Stimulated activated CD8-positive, alpha-beta memory T cell treated with anti-CD3 and anti-CD28 coated beads, Interleukin-12 subunit alpha, Interleukin-12 subunit beta, amount 100 ng/mL, for 24 hours (primary cell): ENCODE results near the gene RIT1.
"Not testable (repeated sequence)": the region's sequence is repeated elsewhere in the genome, so short reads cannot be mapped to it uniquely, and the experiment has no call there.

Experiments used
- DNase-seq: peaks from one replicate; pipeline ENCODE4 v3.0.0-alpha.2; 2020; ENCODE audit errors: extremely low read depth

Gene RIT1

GRCh38 chr1:155933591-155934096 lies 22.5 kb upstream of the RIT1 start:
- DNase-seq = no peak

- no peak for DNase-seq
Measured at GRCh38 chr1:155932487-155932886, 21.3 kb upstream of the RIT1 start.

DNA sequence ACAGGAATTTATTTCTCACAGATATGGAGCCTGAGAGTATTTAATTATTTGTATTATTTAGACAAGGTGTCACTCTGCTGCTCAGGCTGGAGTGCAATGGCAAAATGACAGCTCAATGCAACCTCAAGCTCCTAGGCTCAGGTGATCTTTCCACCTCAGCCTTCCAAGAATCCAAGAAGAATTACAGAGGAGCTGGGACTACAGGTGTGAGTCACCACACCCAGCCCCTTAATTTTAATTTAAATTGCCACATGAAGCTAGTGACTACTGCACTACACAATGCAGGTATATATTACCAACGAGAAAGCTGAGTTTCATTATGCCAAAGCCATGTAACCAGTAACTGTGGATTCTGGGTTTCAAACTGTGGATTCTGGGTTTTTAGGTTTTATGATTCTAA lies 20.9 kb upstream of the RIT1 start:
- no peak for DNase-seq

GRCh38 chr1:155931332-155932038 lies 20.3 kb upstream of the RIT1 start:
- DNase-seq = no peak

DNA sequence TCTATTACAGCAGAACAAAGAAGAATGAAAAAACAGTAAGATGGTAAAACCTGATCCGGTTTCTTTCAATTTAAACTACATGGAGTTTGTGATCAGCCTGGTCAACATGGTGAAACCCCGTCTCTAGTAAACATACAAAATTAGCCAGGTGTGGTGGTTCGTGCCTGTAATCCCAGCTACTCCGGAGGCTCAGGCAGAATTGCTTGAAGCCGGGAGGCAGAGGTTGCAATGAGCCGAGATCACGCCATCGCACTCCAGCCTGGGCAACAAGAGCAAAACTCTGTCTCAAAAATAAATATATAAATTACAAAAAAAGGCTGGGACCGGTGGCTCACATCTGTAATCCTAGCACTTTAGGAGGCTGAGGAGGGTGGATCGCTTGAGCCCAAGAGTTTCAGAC lies 19.6 kb upstream of the RIT1 start:
- not testable (repeated sequence) for DNase-seq

- DNase-seq = no peak
Measured at GRCh38 chr1:155929057-155929456, 17.9 kb upstream of the RIT1 start.

- no peak for DNase-seq
Measured at GRCh38 chr1:155925506-155925905, 14.4 kb upstream of the RIT1 start.

GRCh38 chr1:155920717-155921116 lies 9.6 kb upstream of the RIT1 start:
- DNase-seq = no peak

GRCh38 chr1:155919801-155920200 lies 8.7 kb upstream of the RIT1 start:
- no peak for DNase-seq

GRCh38 chr1:155918660-155919059 lies 7.5 kb upstream of the RIT1 start:
- DNase-seq = no peak

DNA sequence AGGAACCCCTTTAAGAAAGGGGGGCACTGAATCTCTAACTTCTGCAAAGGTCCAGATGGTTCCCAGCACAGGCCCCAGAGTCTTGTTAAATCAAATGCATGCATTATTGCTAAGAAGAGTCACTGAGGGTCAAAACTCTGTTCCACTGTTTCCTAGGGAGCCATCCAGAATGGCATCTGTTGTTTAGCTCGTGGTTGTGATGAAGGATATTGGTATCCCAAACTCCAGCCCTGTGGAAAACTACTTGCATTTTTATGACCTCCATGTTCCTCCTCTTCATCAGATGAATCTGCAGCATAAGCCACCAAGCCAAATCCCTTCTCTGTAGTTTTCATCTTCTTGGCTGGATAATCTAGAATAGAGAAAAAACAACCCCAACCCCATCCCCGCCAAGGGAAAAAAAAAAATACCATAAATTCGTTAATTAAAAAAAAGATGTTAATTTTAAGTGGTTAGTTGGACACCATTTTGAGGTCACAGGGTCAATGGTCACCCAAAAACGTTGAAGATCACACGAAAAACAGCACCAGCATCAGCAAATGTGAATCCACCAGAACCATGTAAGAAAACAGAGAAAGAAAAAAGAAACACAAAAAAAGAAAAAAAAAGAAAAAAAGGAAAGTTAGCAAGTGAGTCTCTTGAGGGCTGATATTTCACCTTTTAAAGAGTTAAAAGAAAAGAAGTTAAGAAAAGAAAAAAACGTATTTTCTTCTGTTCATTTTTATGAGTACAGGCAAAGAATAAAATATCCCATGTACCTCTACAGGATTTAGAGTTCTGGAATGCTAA lies 3.0 kb upstream of the RIT1 start:
- no peak for DNase-seq

DNA sequence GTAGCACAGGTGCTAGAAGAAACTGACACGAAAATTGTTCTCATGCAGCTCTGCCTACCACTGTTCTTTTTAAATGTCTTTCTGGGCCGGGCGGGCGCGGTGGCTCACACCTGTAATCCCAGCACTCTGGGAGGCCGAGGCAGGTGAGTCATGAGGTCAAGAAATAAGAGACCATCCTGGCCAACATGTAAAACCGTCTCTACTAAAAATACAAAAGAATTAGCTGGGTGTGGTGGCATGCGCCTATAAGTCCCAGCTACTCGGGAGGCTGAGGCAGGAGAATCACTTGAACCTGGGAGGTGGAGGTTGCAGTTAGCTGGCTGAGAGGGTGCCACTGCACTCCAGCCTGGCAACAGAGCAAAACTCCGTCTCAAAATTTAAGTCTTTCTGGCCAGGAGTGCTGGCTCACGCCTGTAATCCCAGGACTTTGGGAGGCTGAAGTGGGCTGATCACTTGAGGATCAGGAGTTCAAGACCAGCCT lies 947 bp upstream of the RIT1 start:
- DNase-seq = no peak

- DNase-seq = no peak
Measured at GRCh38 chr1:155910621-155911121, 478 bp downstream of the RIT1 start.

- DNase-seq = no peak
Measured at GRCh38 chr1:155909894-155910293, 1.3 kb downstream of the RIT1 start.

GRCh38 chr1:155904261-155904660 lies 6.9 kb downstream of the RIT1 start:
- no peak for DNase-seq

GRCh38 chr1:155900161-155900560 lies 11.0 kb downstream of the RIT1 start:
- no peak for DNase-seq

DNA sequence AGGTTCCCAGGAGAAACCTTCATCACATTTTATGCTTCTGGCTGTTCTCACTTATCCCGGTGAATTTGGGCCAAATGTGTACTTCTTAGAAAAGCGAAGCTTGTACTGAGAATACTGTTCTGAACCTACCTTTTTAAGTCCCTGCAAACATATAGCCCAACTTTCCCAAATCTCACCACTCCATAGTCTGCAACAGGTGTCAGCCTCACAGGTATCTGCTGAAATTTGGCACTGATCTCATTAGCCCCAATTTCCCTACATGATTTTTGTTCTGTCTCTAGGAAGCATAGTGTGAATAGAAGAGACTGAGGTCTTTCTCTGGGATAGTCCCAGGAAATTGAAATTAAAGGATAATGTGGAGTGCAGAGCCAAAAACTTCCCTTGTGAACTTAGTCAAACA lies 11.5 kb downstream of the RIT1 start:
- no peak for DNase-seq

DNA sequence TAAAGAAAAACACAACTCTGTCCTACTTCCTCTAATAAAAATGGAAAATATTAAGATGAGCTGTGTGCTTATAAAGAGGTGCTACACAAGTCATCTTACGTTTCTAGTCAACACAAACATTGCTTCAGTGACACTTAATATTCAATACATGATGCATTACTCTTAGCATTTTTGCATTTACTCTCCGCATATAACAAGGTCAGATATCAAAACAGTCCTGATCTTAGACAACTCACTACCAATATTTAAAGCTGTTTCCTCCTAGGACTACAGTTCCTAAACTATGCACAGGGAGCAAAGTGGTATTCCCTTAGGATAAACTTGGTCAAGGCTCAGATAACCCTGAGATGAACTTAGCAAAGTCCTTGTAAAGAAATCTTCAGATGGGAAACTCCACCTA lies 12.3 kb downstream of the RIT1 start:
- no peak for DNase-seq

- no peak for DNase-seq
Measured at GRCh38 chr1:155897746-155898145, 13.4 kb downstream of the RIT1 start.

GRCh38 chr1:155896476-155896875 lies 14.7 kb downstream of the RIT1 start:
- not testable (repeated sequence) for DNase-seq

DNA sequence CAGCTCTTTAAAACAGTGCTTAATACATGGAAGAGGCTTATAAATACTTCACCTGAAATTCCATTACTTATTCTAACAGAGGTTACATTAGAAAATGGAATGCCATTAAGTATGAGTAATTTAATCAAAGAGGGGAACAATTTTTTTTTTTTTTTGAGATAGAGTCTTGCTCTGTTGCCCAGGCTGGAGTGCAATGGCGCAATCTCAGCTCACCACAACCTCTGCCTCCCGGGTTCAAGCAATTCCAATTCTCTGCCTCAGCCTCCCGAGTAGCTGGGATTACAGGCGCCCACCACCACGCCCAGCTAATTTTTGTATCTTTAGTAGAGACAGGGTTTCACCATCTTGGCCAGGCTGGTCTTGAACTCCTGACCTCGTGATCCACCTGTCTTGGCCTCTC lies 15.5 kb downstream of the RIT1 start:
- not testable (repeated sequence) for DNase-seq

GRCh38 chr1:155893389-155894142 lies 17.6 kb downstream of the RIT1 start:
- no peak for DNase-seq
